K562 (cell line): ENCODE data around the gene SGSM2. TPM values are rescaled to one million over a fixed set of nuclear protein-coding genes. Genes with fewer than 3 reads are reported as not detected.
A peak's percentile ranks its signal among the peaks of the same experiment; 100 is the strongest.

ENCODE experiments used
- CSDE1 ChIP-seq, 2 experiments: fragments of 450-650 bp; IDR thresholded peaks; 2 replicates each; pipeline ENCODE4 v1.6.1; 2016; ENCODE audit warnings: mild to moderate bottlenecking in 1 of 2
- MGA ChIP-seq: fragments of 450-650 bp; IDR thresholded peaks from 2 replicates; pipeline ENCODE4 v1.6.1; 2016; ENCODE audit warnings: mild to moderate bottlenecking, moderate library complexity
- MTA2 ChIP-seq: fragments of 450-650 bp; IDR thresholded peaks from 2 replicates; pipeline ENCODE4 v1.6.1; 2016; ENCODE audit warnings: low read depth
- MTA3 ChIP-seq: fragments of 450-650 bp; formaldehyde crosslinking; IDR thresholded peaks from 2 replicates; pipeline ENCODE4 v1.6.1; 2017; ENCODE audit warnings: mild to moderate bottlenecking, borderline replicate concordance
- PML ChIP-seq: IDR thresholded peaks from 2 replicates; pipeline ENCODE4 v1.6.1; 2012; ENCODE audit warnings: low read length, inconsistent platforms
- TFAM ChIP-seq: fragments of 250-450 bp; sonication (Bioruptor Pico); conservative IDR thresholded peaks from 2 replicates; pipeline ENCODE4 v1.5.0; 2021; ENCODE audit warnings: mild to moderate bottlenecking, moderate library complexity
- ZNF41 ChIP-seq: fragments of 250-450 bp; sonication (Bioruptor Pico); conservative IDR thresholded peaks from 2 replicates; pipeline ENCODE4 v1.4.0; 2020; ENCODE audit warnings: mild to moderate bottlenecking
- ZNF449 ChIP-seq: fragments of 250-450 bp; sonication (Bioruptor Pico); IDR thresholded peaks from 2 replicates; pipeline ENCODE4 v1.8.0; 2022; ENCODE audit warnings: moderate library complexity, mild to moderate bottlenecking, inconsistent platforms
- ZNF512 ChIP-seq: IDR thresholded peaks from 2 replicates; pipeline ENCODE4 v1.6.1; 2016; ENCODE audit warnings: missing genetic modification characterization, missing compliant biosample characterization
- polyA plus RNA-seq, 8 experiments: library from polyadenylated mRNA; depleted of rRNA in 4 of 8; stranded (reverse) in 5 of 8; unstranded in 3 of 8; fragments of >200 nt; fragmentation: Nextera tagmentation in 2 of 8; fragmentation: Illumina TruSeq in 1 of 8; extraction: Ambion mirVana in 2 of 8; extraction: Trizol in 1 of 8; gene quantifications; 2 replicates each; pipeline versions ENCODE4 v1.2.1 to v1.2.3, GENCODE V29; 2011 to 2014; ENCODE audit warnings: inconsistent platforms in 1 of 8, missing spikeins in 1 of 8
- total RNA-seq, 7 experiments: library from RNA; depleted of rRNA in 6 of 7; stranded (reverse); fragments of >200 nt in 6 of 7; fragmentation: Illumina TruSeq in 2 of 7; extraction: Trizol in 2 of 7; gene quantifications; 2 replicates each; pipeline versions ENCODE4 v1.2.1 to v1.2.3, GENCODE V29; 2011 to 2021; ENCODE audit warnings: low replicate concordance in 1 of 7

Gene SGSM2
- total and polyA plus RNA-seq, 9 of the 15 experiments (the other 6 are each of a cell fraction or from before 2014, with no cell fraction given), result 0.20 to 26.3 (median 14.8) TPM

GRCh38 chr17:2393174-2393953 is 56.1 kb downstream of the SGSM2 start (continued):
- TF ChIP-seq PML, result no peak
- TF ChIP-seq ZNF512 (tag), result no peak
- TF ChIP-seq ZNF449 (CRISPR knock-in tag), result no peak
- no peak for TF ChIP-seq ZNF41
- TF ChIP-seq MTA2, result no peak
- no peak for TF ChIP-seq TFAM
- no peak for TF ChIP-seq MGA
- TF ChIP-seq CSDE1 (IDR thresholded peaks at IDR 0.05), result peak in 1 of 2 experiments; percentile 77; a peak in 1 of 4 replicates
- TF ChIP-seq MTA3, result peak; percentile 74; the same call in 1 of the 2 replicates
